ENCODE measurements around the gene USP11.

USP11 gene

DNA sequence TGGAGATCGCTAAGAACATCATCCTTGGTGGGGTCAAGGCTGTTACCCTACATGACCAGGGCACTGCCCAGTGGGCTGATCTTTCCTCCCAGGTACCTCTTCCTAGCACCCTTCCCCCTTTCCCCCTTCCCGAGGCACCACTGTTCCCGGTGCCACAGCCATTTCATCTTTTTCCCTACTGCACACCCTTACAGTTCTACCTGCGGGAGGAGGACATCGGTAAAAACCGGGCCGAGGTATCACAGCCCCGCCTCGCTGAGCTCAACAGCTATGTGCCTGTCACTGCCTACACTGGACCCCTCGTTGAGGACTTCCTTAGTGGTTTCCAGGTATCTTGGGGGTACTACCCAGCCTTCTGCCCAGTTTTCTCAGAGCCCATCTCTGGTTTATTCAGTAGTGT, 33.5 kb upstream of the USP11 start:
- no peak overlapping the region for H3K4me3 ChIP-seq (ENCODE audit: low read depth in 1 of 2, low read length in 2 of 2)
- no peaks in the 10 kb centered on the region for H3K27me3 ChIP-seq (ENCODE audit: insufficient read depth, low read length, poor library complexity)
- H3K4me1 ChIP-seq (ENCODE audit: insufficient read depth, low read length): peaks cover 32% of the 10 kb centered on the region
- no peak overlapping the region for H3K4me2 ChIP-seq (ENCODE audit: insufficient read depth, low read length)
- no peaks in the 10 kb centered on the region for H3K9me3 ChIP-seq (ENCODE audit: insufficient read depth, low read length, severe bottlenecking)
- H3K27ac ChIP-seq (ENCODE audit: low read length): no peak overlapping the region
- TF ChIP-seq EZH2 (IDR thresholded peaks at IDR 0.05; ENCODE audit: borderline replicate concordance, low read depth, low read length, severe bottlenecking): no peak
- TF ChIP-seq, protein P1, sequence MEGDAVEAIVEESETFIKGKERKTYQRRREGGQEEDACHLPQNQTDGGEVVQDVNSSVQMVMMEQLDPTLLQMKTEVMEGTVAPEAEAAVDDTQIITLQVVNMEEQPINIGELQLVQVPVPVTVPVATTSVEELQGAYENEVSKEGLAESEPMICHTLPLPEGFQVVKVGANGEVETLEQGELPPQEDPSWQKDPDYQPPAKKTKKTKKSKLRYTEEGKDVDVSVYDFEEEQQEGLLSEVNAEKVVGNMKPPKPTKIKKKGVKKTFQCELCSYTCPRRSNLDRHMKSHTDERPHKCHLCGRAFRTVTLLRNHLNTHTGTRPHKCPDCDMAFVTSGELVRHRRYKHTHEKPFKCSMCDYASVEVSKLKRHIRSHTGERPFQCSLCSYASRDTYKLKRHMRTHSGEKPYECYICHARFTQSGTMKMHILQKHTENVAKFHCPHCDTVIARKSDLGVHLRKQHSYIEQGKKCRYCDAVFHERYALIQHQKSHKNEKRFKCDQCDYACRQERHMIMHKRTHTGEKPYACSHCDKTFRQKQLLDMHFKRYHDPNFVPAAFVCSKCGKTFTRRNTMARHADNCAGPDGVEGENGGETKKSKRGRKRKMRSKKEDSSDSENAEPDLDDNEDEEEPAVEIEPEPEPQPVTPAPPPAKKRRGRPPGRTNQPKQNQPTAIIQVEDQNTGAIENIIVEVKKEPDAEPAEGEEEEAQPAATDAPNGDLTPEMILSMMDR (IDR thresholded peaks at IDR 0.05; ENCODE audit: borderline replicate concordance, extremely low read depth, low read length, poor library complexity, severe bottlenecking): no peak
- no peak overlapping the region for H2AFZ ChIP-seq (ENCODE audit: low read depth, low read length)
- no peak for DNase-seq
- peaks cover 47% of the 10 kb centered on the region for H4K20me1 ChIP-seq (ENCODE audit: insufficient read depth, low read length)
- peaks cover 59% of the 10 kb centered on the region for H3K79me2 ChIP-seq (ENCODE audit: insufficient read depth, low read length)
- peaks cover 86% of the 10 kb centered on the region for H3K36me3 ChIP-seq (ENCODE audit: insufficient read depth, low read length)
- ATAC-seq (ENCODE audit: insufficient read depth, low read depth): no peak
- no peak overlapping the region for H3K9ac ChIP-seq (ENCODE audit: low read depth, low read length)

DNA sequence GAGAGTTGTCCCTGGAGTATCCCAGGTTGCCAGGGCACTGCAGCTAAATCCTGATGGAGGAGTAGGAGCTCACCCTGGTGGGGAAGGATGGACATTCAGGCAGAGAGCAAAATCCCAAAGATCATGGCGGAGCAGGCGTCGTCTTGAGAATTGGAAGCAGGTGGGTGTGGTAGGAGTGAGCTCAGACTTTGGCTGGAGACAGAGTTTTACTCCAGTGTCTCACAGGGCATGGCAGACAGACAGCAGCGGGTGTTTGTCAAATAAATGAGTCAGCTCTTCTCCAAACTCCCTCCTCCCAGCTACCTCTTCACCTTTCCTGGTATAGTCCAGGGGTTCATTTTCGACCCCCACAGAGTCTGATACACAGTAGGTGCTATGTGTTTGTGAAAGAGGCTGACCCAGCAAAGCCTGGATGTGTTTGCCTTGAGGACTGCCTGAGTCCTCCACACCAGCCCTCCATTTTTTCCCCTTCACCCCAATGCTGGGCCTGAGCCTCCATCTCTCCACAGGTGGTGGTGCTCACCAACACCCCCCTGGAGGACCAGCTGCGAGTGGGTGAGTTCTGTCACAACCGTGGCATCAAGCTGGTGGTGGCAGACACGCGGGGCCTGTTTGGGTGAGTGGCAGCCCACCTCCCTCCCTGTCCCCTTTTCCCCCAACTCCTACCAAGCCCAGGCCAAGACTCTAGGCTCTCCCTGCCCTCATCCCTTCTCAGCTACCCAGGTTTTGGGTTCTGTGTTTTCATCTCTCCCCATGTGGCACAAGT, 32.2 kb upstream of the USP11 start:
- Histone ChIP-seq H4K20me1 (ENCODE audit: insufficient read depth, low read length) (peaks cover 45% of the 10 kb centered on the region), H3K79me2 (ENCODE audit: insufficient read depth, low read length) (peaks cover 47% of the 10 kb centered on the region), H3K9me3 (ENCODE audit: insufficient read depth, low read length, severe bottlenecking) (no peaks in the 10 kb centered on the region), H3K4me1 (ENCODE audit: insufficient read depth, low read length) (peaks cover 19% of the 10 kb centered on the region), H3K4me3 (ENCODE audit: low read depth in 1 of 2, low read length in 2 of 2) (no peak overlapping the region), H3K27me3 (ENCODE audit: insufficient read depth, low read length, poor library complexity) (no peaks in the 10 kb centered on the region), H3K27ac (ENCODE audit: low read length) (no peak overlapping the region), H3K36me3 (ENCODE audit: insufficient read depth, low read length) (peaks cover 97% of the 10 kb centered on the region), H3K4me2 (ENCODE audit: insufficient read depth, low read length) (no peak overlapping the region), H3K9ac (ENCODE audit: low read depth, low read length) (no peak overlapping the region), H2AFZ (ENCODE audit: low read depth, low read length) (no peak overlapping the region)
- no peak for ATAC-seq (ENCODE audit: insufficient read depth, low read depth)
- TF ChIP-seq, protein P1 (IDR thresholded peaks at IDR 0.05; ENCODE audit: borderline replicate concordance, extremely low read depth, low read length, poor library complexity, severe bottlenecking): no peak
- TF ChIP-seq EZH2 (IDR thresholded peaks at IDR 0.05; ENCODE audit: borderline replicate concordance, low read depth, low read length, severe bottlenecking): no peak
- DNase-seq: no peak

DNA sequence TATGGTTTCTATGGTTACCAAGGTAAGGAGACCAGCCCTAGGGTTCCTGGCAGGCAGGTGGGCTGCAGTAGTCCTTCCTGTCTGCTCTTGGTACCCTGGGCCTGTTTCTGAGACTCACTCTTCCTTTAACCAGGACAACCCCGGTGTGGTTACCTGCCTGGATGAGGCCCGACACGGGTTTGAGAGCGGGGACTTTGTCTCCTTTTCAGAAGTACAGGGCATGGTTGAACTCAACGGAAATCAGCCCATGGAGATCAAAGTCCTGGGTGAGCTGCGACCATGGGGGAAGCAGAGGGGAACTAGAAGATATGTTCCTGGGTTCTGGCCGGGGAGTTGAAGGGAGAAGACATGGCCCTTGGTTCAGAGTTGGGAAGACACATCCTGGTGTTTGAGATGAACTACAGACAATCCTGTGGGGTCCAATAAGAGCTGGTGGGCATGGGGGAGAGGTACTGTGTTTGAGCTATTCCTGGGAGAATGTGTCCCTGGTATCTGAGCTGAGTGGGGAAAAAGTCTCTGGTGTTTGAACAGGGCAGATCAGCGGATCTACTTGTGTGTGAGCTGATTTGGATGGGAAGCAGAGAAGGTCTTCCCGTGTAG, 31.4 kb upstream of the USP11 start:
- DNase-seq: no peak
- Histone ChIP-seq H3K27me3 (ENCODE audit: insufficient read depth, low read length, poor library complexity) (no peaks in the 10 kb centered on the region), H3K4me2 (ENCODE audit: insufficient read depth, low read length) (no peak overlapping the region), H3K4me1 (ENCODE audit: insufficient read depth, low read length) (peaks cover 10% of the 10 kb centered on the region), H3K9me3 (ENCODE audit: insufficient read depth, low read length, severe bottlenecking) (no peaks in the 10 kb centered on the region), H3K27ac (ENCODE audit: low read length) (no peak overlapping the region), H3K9ac (ENCODE audit: low read depth, low read length) (no peak overlapping the region), H3K4me3 (ENCODE audit: low read depth in 1 of 2, low read length in 2 of 2) (no peak overlapping the region), H2AFZ (ENCODE audit: low read depth, low read length) (no peak overlapping the region), H3K36me3 (ENCODE audit: insufficient read depth, low read length) (peaks cover 97% of the 10 kb centered on the region), H3K79me2 (ENCODE audit: insufficient read depth, low read length) (peaks cover 40% of the 10 kb centered on the region), H4K20me1 (ENCODE audit: insufficient read depth, low read length) (peaks cover 37% of the 10 kb centered on the region)
- TF ChIP-seq, protein P1 (IDR thresholded peaks at IDR 0.05; ENCODE audit: borderline replicate concordance, extremely low read depth, low read length, poor library complexity, severe bottlenecking): no peak
- TF ChIP-seq EZH2 (IDR thresholded peaks at IDR 0.05; ENCODE audit: borderline replicate concordance, low read depth, low read length, severe bottlenecking): no peak
- ATAC-seq (ENCODE audit: insufficient read depth, low read depth): no peak
